HG02623 (cell line): ENCODE data around the gene GALNT5.
A peak's percentile ranks its signal among the peaks of the same experiment; 100 is the strongest.
"Not testable (repeated sequence)": the region's sequence is repeated elsewhere in the genome, so short reads cannot be mapped to it uniquely, and the experiment has no call there.

ENCODE experiments used
- ATAC-seq: cut with Tn5 transposase; IDR thresholded peaks from one replicate; pipeline ENCODE4 v1.9.1; 2021; ENCODE audit warnings: moderate library complexity; ENCODE audit not compliant: unreplicated experiment

GALNT5 gene

GRCh38 chr2:157250836-157251235, 6.7 kb upstream of the GALNT5 start:
- no peak for ATAC-seq

GRCh38 chr2:157251932-157252331, 5.6 kb upstream of the GALNT5 start:
- no peak for ATAC-seq

GRCh38 chr2:157252529-157252928, 5.0 kb upstream of the GALNT5 start:
- ATAC-seq: no peak

GRCh38 chr2:157254041-157254440, 3.5 kb upstream of the GALNT5 start:
- no peak for ATAC-seq

- ATAC-seq: no peak
These were observed 1.8 kb upstream of the GALNT5 start for GRCh38 chr2:157255746-157256145.

GRCh38 chr2:157256626-157257025, 879 bp upstream of the GALNT5 start:
- ATAC-seq: peak; percentile 92

GRCh38 chr2:157258520-157259326, 1.2 kb downstream of the GALNT5 start:
- ATAC-seq: no peak

- ATAC-seq: no peak
These were observed 1.9 kb downstream of the GALNT5 start for GRCh38 chr2:157259386-157259785.

GRCh38 chr2:157259960-157260359, 2.5 kb downstream of the GALNT5 start:
- no peak for ATAC-seq

- ATAC-seq: no peak
These were observed 3.2 kb downstream of the GALNT5 start for GRCh38 chr2:157260533-157261198.

GRCh38 chr2:157261199-157261782, 3.8 kb downstream of the GALNT5 start:
- no peak for ATAC-seq

- no peak for ATAC-seq
These were observed 4.7 kb downstream of the GALNT5 start for GRCh38 chr2:157262248-157262647.

- no peak for ATAC-seq
These were observed 6.6 kb downstream of the GALNT5 start for GRCh38 chr2:157264099-157264498.

- no peak for ATAC-seq
These were observed 8.3 kb downstream of the GALNT5 start for GRCh38 chr2:157265825-157266224.

GRCh38 chr2:157267476-157267875, 10.0 kb downstream of the GALNT5 start:
- ATAC-seq: no peak

- ATAC-seq: no peak
These were observed 11.6 kb downstream of the GALNT5 start for GRCh38 chr2:157269060-157269459.

- ATAC-seq: peak; percentile 62
These were observed 12.4 kb downstream of the GALNT5 start for GRCh38 chr2:157269922-157270321.

GRCh38 chr2:157271590-157272203, 14.2 kb downstream of the GALNT5 start:
- ATAC-seq: no peak

GRCh38 chr2:157279311-157279710, 21.8 kb downstream of the GALNT5 start:
- not testable (repeated sequence) for ATAC-seq

GRCh38 chr2:157281316-157281715, 23.8 kb downstream of the GALNT5 start:
- ATAC-seq: no peak

GRCh38 chr2:157283468-157283867, 26.0 kb downstream of the GALNT5 start:
- no peak for ATAC-seq

- no peak for ATAC-seq
These were observed 29.7 kb downstream of the GALNT5 start for GRCh38 chr2:157287160-157287559.
